Activated CD4-positive, alpha-beta T cell treated with anti-CD3 and anti-CD28 coated beads, Interleukin-2, amount 50 U/mL, for 24 hours (primary cell): ENCODE data around the gene KLK6.
A peak's percentile ranks its signal among the peaks of the same experiment; 100 is the strongest.

Experiments
- DNase-seq, 2 donors: peaks; one replicate each; pipeline ENCODE4 v3.0.0-alpha.2; 2020; ENCODE audit warnings: low read depth in 1 of 2, low spot score in 1 of 2

Gene KLK6

GRCh38 chr19:50912102-50912599 is 57.2 kb downstream of the KLK6 start:
- DNase-seq, result no peak

- no peak for DNase-seq
Measured at GRCh38 chr19:50911206-50912101, 57.9 kb downstream of the KLK6 start, which contains the start of gene KLK4. TSS of gene KLK4 (minus strand) at chr19:50911395. CDS start at chr19:50910738, 657 bp downstream.

- DNase-seq, result no peak
Measured at GRCh38 chr19:50910722-50911121, 58.7 kb downstream of the KLK6 start.

- peak in 1 of 2 donors; percentile 15 for DNase-seq
Measured at GRCh38 chr19:50909240-50910070, 59.9 kb downstream of the KLK6 start.
